ENCODE results near the gene CES4A.

- TF ChIP-seq, protein P1, sequence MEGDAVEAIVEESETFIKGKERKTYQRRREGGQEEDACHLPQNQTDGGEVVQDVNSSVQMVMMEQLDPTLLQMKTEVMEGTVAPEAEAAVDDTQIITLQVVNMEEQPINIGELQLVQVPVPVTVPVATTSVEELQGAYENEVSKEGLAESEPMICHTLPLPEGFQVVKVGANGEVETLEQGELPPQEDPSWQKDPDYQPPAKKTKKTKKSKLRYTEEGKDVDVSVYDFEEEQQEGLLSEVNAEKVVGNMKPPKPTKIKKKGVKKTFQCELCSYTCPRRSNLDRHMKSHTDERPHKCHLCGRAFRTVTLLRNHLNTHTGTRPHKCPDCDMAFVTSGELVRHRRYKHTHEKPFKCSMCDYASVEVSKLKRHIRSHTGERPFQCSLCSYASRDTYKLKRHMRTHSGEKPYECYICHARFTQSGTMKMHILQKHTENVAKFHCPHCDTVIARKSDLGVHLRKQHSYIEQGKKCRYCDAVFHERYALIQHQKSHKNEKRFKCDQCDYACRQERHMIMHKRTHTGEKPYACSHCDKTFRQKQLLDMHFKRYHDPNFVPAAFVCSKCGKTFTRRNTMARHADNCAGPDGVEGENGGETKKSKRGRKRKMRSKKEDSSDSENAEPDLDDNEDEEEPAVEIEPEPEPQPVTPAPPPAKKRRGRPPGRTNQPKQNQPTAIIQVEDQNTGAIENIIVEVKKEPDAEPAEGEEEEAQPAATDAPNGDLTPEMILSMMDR (IDR thresholded peaks at IDR 0.05), result no peak
- no peak for TF ChIP-seq POLR2A (IDR thresholded peaks at IDR 0.05)
- no peak for TF ChIP-seq POLR2AphosphoS5 (IDR thresholded peaks at IDR 0.05)
- no peak for TF ChIP-seq EP300 (IDR thresholded peaks at IDR 0.05)
Measured at GRCh38 chr16:66996983-66997358, 8.6 kb downstream of the CES4A start.
